ENCODE results near the gene PER1. TPM values are rescaled to one million over a fixed set of nuclear protein-coding genes. Genes with fewer than 3 reads are reported as not detected.

PER1 gene
- total RNA-seq, 1 experiment from 2014 or later: 47.1 TPM

- H3K4me1 ChIP-seq (ENCODE audit: insufficient read depth, low read length, poor library complexity, severe bottlenecking): peaks cover 14% of the 10 kb centered on the region
- H3K27me3 ChIP-seq (replicated peaks; ENCODE audit: insufficient read depth, low read depth, low read length, poor library complexity): no peaks in the 10 kb centered on the region
- H3K36me3 ChIP-seq (ENCODE audit: insufficient read depth, low read length, poor library complexity, severe bottlenecking): peaks cover 62% of the 10 kb centered on the region
- no peak overlapping the region for H3K4me3 ChIP-seq (ENCODE audit: low read depth, low read length, poor library complexity, severe bottlenecking)
- DNase-seq (ENCODE audit: low spot score): no peak
- BruUV-seq (replicated peaks): no TSS peak
- H3K9me3 ChIP-seq (ENCODE audit: low read depth, low read length, poor library complexity, severe bottlenecking): no peaks in the 10 kb centered on the region
- H3K27ac ChIP-seq (ENCODE audit: low read depth, low read length, poor library complexity, severe bottlenecking): no peak overlapping the region
- ChIA-PET CTCF (no interaction called here), POLR2A (ENCODE audit: low non-redundant PET) (no interaction called here)
- TF ChIP-seq EZH2 (IDR thresholded peaks at IDR 0.05; ENCODE audit: borderline replicate concordance, low read depth, low read length, poor library complexity, severe bottlenecking) (no peak), CTCF (conservative IDR thresholded peaks at IDR 0.05; ENCODE audit: low read depth, low read length) (no peak)
- intact Hi-C loops (cut with micrococcal nuclease; ENCODE audit: unreplicated experiment): no loop called here
These were observed 4.3 kb downstream of the PER1 start for GRCh38 chr17:8147805-8148404.

- no TSS peak for BruUV-seq (replicated peaks)
- POLR2A ChIA-PET (ENCODE audit: low non-redundant PET): no interaction called here
- no peak for TF ChIP-seq EZH2 (IDR thresholded peaks at IDR 0.05; ENCODE audit: borderline replicate concordance, low read depth, low read length, poor library complexity, severe bottlenecking)
- TF ChIP-seq CTCF (conservative IDR thresholded peaks at IDR 0.05; ENCODE audit: low read depth, low read length): no peak
- no peaks in the 10 kb centered on the region for H3K27me3 ChIP-seq (replicated peaks; ENCODE audit: insufficient read depth, low read depth, low read length, poor library complexity)
- no peak overlapping the region for H3K27ac ChIP-seq (ENCODE audit: low read depth, low read length, poor library complexity, severe bottlenecking)
- CTCF ChIA-PET: no interaction called here
- intact Hi-C loops (cut with micrococcal nuclease; ENCODE audit: unreplicated experiment): no loop called here
- H3K4me3 ChIP-seq (ENCODE audit: low read depth, low read length, poor library complexity, severe bottlenecking): no peak overlapping the region
- peaks cover 7% of the 10 kb centered on the region for H3K4me1 ChIP-seq (ENCODE audit: insufficient read depth, low read length, poor library complexity, severe bottlenecking)
- H3K36me3 ChIP-seq (ENCODE audit: insufficient read depth, low read length, poor library complexity, severe bottlenecking): peaks cover 68% of the 10 kb centered on the region
- no peaks in the 10 kb centered on the region for H3K9me3 ChIP-seq (ENCODE audit: low read depth, low read length, poor library complexity, severe bottlenecking)
- no peak for DNase-seq (ENCODE audit: low spot score)
These were observed 4.9 kb downstream of the PER1 start for GRCh38 chr17:8147141-8147804.

GRCh38 chr17:8146381-8147140 lies 5.6 kb downstream of the PER1 start:
- peaks cover 6% of the 10 kb centered on the region for H3K4me1 ChIP-seq (ENCODE audit: insufficient read depth, low read length, poor library complexity, severe bottlenecking)
- TF ChIP-seq CTCF (conservative IDR thresholded peaks at IDR 0.05; ENCODE audit: low read depth, low read length) (no peak), EZH2 (IDR thresholded peaks at IDR 0.05; ENCODE audit: borderline replicate concordance, low read depth, low read length, poor library complexity, severe bottlenecking) (no peak)
- H3K27ac ChIP-seq (ENCODE audit: low read depth, low read length, poor library complexity, severe bottlenecking): no peak overlapping the region
- BruUV-seq (replicated peaks): no TSS peak
- intact Hi-C loops (cut with micrococcal nuclease; ENCODE audit: unreplicated experiment): no loop called here
- ChIA-PET CTCF (no interaction called here), POLR2A (ENCODE audit: low non-redundant PET) (no interaction called here)
- H3K4me3 ChIP-seq (ENCODE audit: low read depth, low read length, poor library complexity, severe bottlenecking): no peak overlapping the region
- no peak for DNase-seq (ENCODE audit: low spot score)
- peaks cover 70% of the 10 kb centered on the region for H3K36me3 ChIP-seq (ENCODE audit: insufficient read depth, low read length, poor library complexity, severe bottlenecking)
- no peaks in the 10 kb centered on the region for H3K9me3 ChIP-seq (ENCODE audit: low read depth, low read length, poor library complexity, severe bottlenecking)
- H3K27me3 ChIP-seq (replicated peaks; ENCODE audit: insufficient read depth, low read depth, low read length, poor library complexity): no peaks in the 10 kb centered on the region

Measured in A673 (cell line).